GM12864 (cell line): ENCODE results near the gene COPS9.

ENCODE experiments used
- DNase-seq: peaks from one replicate; pipeline ENCODE4 v3.0.0-alpha.2; 2011; ENCODE audit warnings: low read depth
- H3K4me3 ChIP-seq: 2 replicates; pipeline ENCODE4 v1.5.1; 2011; ENCODE audit warnings: mild to moderate bottlenecking, low read depth, low read length, control low read depth
- TF ChIP-seq, protein P1 (sequence below): IDR thresholded peaks from 2 replicates; pipeline ENCODE4 v1.5.1; 2011; ENCODE audit warnings: low read depth, mild to moderate bottlenecking, moderate library complexity, low read length, control low read depth, inconsistent platforms; ENCODE audit errors: missing control alignments

COPS9 gene

DNA sequence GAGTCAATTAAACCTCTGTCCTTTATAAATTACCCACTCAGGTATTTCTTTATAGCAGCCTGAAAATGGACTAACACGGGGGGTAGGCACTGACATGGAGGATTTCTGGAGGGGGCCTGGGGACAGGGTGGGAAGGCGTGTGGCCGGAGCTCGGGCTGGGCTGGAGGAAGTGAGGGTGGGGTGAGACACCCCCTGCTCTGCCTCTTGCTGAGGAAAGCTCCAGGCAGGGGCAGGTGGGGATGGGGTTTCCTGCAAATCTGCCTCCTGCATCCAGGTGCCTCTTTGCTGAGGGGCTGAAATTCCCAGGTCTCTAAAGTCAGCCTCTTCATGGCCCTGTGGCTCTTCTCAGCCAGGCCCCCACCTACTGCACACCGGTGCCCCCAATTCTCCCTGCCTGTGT is 30.1 kb upstream of the COPS9 start:
- TF ChIP-seq, protein P1, sequence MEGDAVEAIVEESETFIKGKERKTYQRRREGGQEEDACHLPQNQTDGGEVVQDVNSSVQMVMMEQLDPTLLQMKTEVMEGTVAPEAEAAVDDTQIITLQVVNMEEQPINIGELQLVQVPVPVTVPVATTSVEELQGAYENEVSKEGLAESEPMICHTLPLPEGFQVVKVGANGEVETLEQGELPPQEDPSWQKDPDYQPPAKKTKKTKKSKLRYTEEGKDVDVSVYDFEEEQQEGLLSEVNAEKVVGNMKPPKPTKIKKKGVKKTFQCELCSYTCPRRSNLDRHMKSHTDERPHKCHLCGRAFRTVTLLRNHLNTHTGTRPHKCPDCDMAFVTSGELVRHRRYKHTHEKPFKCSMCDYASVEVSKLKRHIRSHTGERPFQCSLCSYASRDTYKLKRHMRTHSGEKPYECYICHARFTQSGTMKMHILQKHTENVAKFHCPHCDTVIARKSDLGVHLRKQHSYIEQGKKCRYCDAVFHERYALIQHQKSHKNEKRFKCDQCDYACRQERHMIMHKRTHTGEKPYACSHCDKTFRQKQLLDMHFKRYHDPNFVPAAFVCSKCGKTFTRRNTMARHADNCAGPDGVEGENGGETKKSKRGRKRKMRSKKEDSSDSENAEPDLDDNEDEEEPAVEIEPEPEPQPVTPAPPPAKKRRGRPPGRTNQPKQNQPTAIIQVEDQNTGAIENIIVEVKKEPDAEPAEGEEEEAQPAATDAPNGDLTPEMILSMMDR: no peak
- H3K4me3 ChIP-seq: no peak overlapping the region
- DNase-seq: no peak

GRCh38 chr2:240165661-240166060 is 29.6 kb upstream of the COPS9 start:
- H3K4me3 ChIP-seq: no peak overlapping the region
- no peak for DNase-seq
- TF ChIP-seq, protein P1: no peak

- TF ChIP-seq, protein P1: no peak
- DNase-seq: no peak
- no peak overlapping the region for H3K4me3 ChIP-seq
Observed at GRCh38 chr2:240165034-240165433, 28.9 kb upstream of the COPS9 start.

GRCh38 chr2:240164586-240164985 is 28.5 kb upstream of the COPS9 start:
- DNase-seq: no peak
- H3K4me3 ChIP-seq: no peak overlapping the region
- TF ChIP-seq, protein P1: no peak

DNA sequence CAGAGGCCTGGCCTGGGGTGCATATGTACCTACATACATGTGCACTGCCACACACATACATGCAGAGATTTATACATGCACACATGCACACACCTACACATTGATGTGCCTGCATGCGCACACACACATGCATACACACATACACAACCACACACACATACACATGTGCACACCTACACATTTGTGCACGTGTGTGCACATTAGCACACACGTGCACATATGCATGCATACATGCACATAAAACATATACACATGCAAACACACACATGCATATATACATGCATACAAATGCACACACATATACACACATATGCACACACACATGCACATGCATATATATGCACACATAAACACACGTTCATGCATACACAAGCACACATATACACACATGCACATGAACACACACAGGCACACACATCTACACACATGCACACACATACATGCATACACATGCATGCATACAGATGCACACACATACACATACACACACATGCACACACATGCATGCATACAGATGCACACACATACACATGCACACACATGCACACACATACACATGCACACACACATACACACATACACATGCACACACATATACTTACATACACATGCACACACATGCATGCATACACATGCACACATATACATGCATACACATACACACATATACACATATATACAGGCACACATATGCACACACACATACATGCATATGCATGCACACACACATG is 27.9 kb upstream of the COPS9 start:
- no peak for DNase-seq
- H3K4me3 ChIP-seq: no peak overlapping the region
- TF ChIP-seq, protein P1: no peak

- no peak overlapping the region for H3K4me3 ChIP-seq
- DNase-seq: no peak
- TF ChIP-seq, protein P1: no peak
Observed at GRCh38 chr2:240162939-240163714, 27.0 kb upstream of the COPS9 start.

DNA sequence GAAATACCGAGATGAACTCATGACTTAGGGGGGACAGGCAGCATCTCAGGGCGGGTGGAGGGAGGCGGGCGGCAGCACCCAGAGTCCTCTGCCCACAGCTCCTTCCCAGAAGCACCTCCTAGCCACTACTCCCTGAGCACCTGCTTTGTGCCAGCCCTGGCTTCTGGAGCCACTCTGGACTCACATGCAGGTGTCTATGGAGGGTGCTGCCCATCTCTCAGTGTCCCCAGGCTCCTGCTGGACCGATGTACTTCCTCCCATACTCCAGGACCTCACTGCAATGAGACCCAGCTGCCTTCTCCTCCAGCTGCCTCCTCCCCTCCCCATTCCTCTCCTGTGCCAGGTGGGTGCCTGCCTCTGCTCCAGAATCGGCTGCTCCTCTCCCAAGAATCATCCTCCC is 26.4 kb upstream of the COPS9 start:
- DNase-seq: no peak
- no peak overlapping the region for H3K4me3 ChIP-seq
- TF ChIP-seq, protein P1: no peak
